Muscle layer of colon (tissue), 2 donors: ENCODE measurements around the gene LGALS1.

ENCODE experiments used
- H3K27ac ChIP-seq: one replicate; pipeline ENCODE4 v1.7.0; 2013; ENCODE audit warnings: low read depth, mild to moderate bottlenecking, low read length, moderate library complexity
- H3K27me3 ChIP-seq, 2 donors: one replicate each; pipeline ENCODE4 v1.7.0; 2013; ENCODE audit warnings: low read length in 2 of 2, mild to moderate bottlenecking in 2 of 2; ENCODE audit not compliant: insufficient read depth in 2 of 2, control insufficient read depth in 1 of 2
- H3K36me3 ChIP-seq: one replicate; pipeline ENCODE4 v1.7.0; 2013; ENCODE audit warnings: mild to moderate bottlenecking, low read length; ENCODE audit not compliant: insufficient read depth
- H3K4me1 ChIP-seq: one replicate; pipeline ENCODE4 v1.7.0; 2013; ENCODE audit warnings: mild to moderate bottlenecking, low read length; ENCODE audit not compliant: insufficient read depth
- H3K4me3 ChIP-seq, 2 donors: one replicate each; pipeline ENCODE4 v1.7.0; 2013; ENCODE audit warnings: low read length in 2 of 2, low read depth in 1 of 2, mild to moderate bottlenecking in 1 of 2, moderate library complexity in 1 of 2
- H3K9ac ChIP-seq: one replicate; pipeline ENCODE4 v1.7.0; 2013; ENCODE audit warnings: low read length
- H3K9me3 ChIP-seq: one replicate; pipeline ENCODE4 v1.7.0; 2013; ENCODE audit warnings: mild to moderate bottlenecking, low read length
- donor health status: abdominal sarcoma.
- donor health status: Adenocarcinoma of cecum.

The LGALS1 gene

DNA sequence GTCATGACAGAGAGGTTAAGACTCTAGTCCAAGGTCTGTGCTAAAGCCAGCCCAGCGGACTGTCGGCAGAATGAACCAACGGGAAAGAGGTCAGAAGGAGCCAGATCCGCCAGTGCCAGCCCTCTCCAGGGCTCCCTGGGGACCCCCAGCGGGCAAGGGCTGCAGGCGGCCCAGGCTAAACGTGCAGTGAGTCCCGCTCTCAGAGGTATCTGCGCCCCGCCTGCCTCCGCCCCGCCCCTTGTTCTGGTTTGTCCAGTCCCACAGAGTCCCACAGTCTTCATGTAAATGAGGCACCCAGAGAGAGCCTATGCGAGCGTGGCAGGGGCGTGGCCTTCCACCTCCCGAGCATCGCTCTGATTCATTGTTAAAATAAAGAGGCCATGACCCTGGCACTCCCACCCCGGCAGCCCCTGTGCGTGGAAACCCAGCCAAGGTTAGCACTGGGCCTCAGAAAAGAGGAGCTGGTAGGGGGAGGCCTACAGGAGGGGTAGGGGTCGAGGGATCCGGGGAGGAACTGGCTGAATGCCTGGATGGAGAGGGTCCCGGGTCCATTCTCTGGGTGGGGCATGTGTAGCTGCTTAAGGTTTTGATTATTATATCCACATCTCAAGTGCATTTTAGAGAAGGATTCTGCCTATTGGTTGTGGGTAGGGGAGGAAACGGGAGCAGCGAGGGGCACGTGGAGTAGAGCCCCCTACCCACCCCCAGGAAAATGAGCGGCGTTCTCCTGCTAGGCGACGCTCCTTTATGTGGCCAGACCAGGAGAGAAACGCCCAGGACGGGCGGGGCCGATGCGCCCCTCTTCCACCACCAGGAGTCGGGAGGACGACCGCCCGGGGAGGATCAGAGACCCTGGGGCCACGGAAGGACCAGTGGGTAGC, 21.5 kb downstream of the LGALS1 start, which contains the start of gene TRIOBP:
Gene TRIOBP, plus strand, starts transcription at position 392 of the 881 bp plus-strand sequence. CDS start 4,318 bp downstream, outside the sequence.
- Histone ChIP-seq H3K27me3 (no peaks in the 10 kb centered on the region), H3K4me3 (peak within 1 kb of the TSS in 1 of 2 donors; percentile 14), H3K36me3 (peaks cover 16% of the 10 kb centered on the region), H3K9ac (no peak within 1 kb of the TSS), H3K9me3 (no peaks in the 10 kb centered on the region), H3K4me1 (peaks cover 19% of the 10 kb centered on the region), H3K27ac (no peak within 1 kb of the TSS)

DNA sequence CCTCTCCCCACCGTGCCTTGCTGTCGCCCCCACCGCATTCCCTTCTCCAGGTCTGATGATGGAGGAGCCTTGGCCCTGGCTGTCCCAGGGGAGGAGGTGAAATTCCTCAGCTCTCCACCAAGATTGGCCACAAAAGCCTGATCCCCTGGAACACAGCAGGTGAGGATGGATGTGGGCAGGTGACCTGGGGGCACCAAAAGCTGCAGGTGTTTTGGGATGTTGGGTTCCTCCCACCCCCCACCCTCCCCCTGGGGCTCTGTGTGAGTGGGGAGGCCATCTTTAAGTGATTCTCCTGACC, 22.1 kb downstream of the LGALS1 start:
- H3K9me3 ChIP-seq, result no peaks in the 10 kb centered on the region
- peaks cover 10% of the 10 kb centered on the region for H3K36me3 ChIP-seq
- no peak overlapping the region for H3K27ac ChIP-seq
- no peak overlapping the region for H3K9ac ChIP-seq
- H3K4me3 ChIP-seq, result no peak overlapping the region
- no peaks in the 10 kb centered on the region for H3K27me3 ChIP-seq
- peaks cover 19% of the 10 kb centered on the region for H3K4me1 ChIP-seq

DNA sequence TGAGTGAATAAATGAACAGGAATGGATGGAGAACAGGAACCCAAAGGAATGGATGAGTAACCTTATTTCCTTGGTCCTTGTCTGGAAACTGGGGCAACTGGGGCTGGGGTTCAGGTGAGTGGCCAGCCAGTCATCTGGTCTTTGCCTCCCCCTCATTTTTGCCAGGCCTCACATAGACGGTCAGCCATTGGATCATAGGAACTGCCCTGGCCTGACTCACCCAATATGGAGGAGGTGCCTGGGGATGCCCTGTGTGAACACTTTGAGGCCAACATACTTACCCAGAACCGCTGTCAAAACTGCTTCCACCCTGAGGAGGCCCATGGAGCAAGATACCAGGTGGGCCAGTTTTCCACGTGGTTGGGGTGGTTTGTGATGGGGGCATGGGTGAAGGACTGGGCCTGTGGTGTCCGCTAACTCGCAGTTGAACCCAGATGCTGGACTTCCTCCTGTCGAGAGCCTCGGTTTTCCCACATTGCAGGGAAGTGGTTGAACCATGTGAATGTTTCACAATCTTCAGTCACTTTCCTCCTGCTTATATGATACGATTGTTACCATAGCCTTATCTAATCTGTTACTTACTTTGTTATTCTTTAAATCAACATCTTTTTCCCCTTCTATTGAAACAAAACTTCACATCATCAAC, 25.8 kb downstream of the LGALS1 start:
- Histone ChIP-seq H3K27me3 (no peaks in the 10 kb centered on the region), H3K9me3 (no peaks in the 10 kb centered on the region), H3K4me1 (peaks cover 9% of the 10 kb centered on the region), H3K4me3 (no peak overlapping the region), H3K27ac (no peak overlapping the region), H3K9ac (no peak overlapping the region), H3K36me3 (no peaks in the 10 kb centered on the region)

DNA sequence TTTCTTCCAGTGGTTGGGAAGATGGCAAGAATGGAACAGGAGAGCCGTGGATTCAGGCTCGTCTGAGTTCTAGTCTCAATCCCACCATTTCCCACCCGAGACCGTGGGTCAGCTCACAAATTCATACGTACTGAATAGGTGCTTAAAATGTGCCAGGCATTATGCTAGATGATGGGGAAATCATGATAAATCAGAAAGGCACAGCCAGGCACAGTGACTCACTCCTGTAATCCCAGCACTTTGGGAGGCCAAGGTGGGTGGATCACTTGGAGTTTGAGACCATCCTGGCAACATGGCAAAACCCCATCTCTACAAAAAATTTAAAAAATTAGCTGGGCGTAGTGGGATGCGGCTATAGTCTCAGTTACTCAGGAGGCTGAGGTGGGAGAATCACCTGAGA, 28.5 kb downstream of the LGALS1 start:
- H3K9me3 ChIP-seq, result no peaks in the 10 kb centered on the region
- H3K9ac ChIP-seq, result no peak overlapping the region
- no peak overlapping the region for H3K4me3 ChIP-seq
- no peaks in the 10 kb centered on the region for H3K27me3 ChIP-seq
- no peaks in the 10 kb centered on the region for H3K4me1 ChIP-seq
- no peaks in the 10 kb centered on the region for H3K36me3 ChIP-seq
- H3K27ac ChIP-seq, result no peak overlapping the region

DNA sequence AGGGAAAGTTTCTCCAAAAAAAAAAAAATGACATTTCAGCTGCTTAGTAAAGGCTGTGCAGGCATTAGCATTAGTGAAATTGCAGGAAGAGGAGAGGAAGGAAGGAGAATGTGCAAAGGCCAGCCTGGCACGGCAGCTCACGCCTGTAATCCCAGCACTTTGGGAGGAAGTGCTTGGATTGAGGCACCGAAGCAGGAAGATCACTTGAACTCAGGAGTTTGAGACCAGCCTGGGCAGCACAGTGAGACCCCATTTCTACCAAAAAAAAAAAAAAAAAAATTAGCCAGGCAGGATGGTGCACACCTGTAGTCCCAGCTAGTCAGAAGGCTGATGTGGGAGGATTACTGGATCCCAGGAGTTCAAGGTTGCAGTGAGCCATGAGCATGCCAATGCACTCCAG, 29.2 kb downstream of the LGALS1 start:
- Histone ChIP-seq H3K9me3 (no peaks in the 10 kb centered on the region), H3K27ac (no peak overlapping the region), H3K27me3 (no peaks in the 10 kb centered on the region), H3K9ac (no peak overlapping the region), H3K4me1 (no peaks in the 10 kb centered on the region), H3K36me3 (no peaks in the 10 kb centered on the region), H3K4me3 (no peak overlapping the region)

DNA sequence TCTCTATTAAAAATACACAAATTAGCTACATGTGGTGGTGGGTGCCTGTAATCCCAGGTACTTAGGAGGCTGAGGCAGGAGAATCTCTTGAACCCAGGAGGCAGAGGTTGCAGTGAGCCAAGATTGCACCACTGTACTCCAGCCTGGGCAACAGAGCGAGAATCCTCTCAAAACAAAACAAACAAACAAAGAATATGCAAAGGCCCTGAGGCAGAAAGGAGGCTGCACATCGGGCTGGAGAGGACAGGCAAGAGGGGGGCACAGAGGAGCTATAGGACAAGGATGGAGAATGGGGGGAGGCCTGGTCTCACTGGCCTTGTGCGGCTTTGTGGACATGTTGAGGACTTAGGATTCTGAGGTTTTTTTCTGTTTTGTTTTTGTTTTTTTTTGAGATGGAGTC, 29.8 kb downstream of the LGALS1 start:
- H3K27ac ChIP-seq, result no peak overlapping the region
- H3K36me3 ChIP-seq, result no peaks in the 10 kb centered on the region
- H3K9ac ChIP-seq, result no peak overlapping the region
- H3K4me3 ChIP-seq, result no peak overlapping the region
- H3K9me3 ChIP-seq, result no peaks in the 10 kb centered on the region
- H3K27me3 ChIP-seq, result no peaks in the 10 kb centered on the region
- H3K4me1 ChIP-seq, result no peaks in the 10 kb centered on the region

DNA sequence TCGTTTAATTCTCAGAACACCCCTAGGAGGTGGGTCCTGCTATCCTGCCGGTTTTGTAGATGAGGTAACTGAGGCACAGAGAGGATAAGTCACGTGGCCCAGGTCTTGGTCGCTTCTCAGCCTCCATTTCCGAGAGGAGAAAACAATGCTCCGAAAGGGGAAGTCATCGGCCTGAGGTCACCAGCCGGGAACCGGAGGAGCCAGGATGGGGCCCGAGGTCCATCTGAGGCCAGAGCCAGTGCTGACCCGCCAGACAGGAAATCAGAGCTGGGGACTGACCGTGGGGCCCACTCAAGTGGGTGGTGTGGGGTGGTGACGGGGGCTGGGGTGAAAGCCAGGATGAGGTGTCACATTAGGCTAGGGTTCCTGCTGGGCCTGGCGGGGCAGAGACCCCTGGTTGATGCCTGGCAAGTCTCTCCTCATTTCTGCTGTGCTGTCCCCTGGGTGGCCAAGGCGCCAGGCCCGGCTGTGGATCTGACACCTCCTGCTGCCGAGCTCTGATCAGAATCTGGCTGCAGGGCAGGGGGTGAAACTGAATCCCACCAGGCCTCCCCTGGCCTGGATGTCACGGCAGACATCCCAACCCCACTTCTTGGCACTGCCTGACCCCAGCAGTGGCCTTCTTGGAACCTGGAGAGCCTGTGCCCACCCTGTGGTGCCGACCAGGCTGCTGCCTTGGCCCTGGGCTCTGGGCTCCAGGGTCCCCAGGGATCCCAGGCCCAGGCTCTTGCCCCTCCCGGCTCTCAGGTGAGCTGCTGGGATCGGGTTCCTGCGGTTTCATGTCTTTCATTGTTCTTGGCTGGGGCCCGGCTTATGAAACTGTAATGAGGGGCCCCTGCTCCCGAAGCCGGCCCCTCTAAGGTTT, 33.4 kb downstream of the LGALS1 start:
- Histone ChIP-seq H3K36me3 (no peaks in the 10 kb centered on the region), H3K9ac (no peak overlapping the region), H3K27ac (no peak overlapping the region), H3K9me3 (no peaks in the 10 kb centered on the region), H3K27me3 (no peaks in the 10 kb centered on the region), H3K4me1 (no peaks in the 10 kb centered on the region), H3K4me3 (no peak overlapping the region)

DNA sequence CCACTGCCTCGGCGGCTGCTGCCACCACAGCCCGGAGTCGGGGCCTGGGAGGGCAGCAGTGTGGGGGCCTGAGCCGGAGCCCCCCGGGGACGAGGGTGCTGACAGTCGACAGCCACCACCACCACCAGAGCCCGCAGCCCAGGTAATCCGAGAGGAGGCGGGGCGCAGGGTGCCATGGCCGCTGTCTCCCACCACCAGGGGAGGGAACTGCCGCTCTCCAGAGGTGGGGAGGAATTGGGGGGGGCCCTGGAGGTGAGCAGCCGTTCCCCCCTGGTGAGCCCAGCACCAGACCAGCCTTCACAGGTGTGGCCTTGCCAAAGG, 34.0 kb downstream of the LGALS1 start:
- Histone ChIP-seq H3K4me1 (no peaks in the 10 kb centered on the region), H3K9me3 (no peaks in the 10 kb centered on the region), H3K36me3 (no peaks in the 10 kb centered on the region), H3K9ac (no peak overlapping the region), H3K27ac (no peak overlapping the region), H3K27me3 (no peaks in the 10 kb centered on the region), H3K4me3 (no peak overlapping the region)

DNA sequence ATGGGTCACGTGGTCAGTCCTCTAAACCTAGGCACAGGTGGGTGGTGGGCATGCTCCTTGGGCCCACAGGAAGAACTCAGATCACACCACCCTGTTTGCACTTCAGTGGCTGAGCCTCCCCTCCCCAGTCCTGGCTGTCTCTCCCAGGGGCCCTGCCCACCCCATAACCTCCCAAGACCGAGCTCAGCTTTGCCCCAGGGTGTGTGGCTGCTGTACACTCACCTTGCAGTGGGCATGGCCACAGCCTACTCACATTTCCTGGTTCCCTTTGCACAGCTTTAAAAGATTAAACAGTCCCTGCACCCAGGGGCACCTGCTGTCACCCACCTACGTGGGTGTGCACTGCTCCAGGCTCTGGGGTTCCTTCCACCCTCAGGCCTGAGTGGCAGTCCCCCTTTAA, 35.2 kb downstream of the LGALS1 start:
- Histone ChIP-seq H3K27ac (no peak overlapping the region), H3K36me3 (no peaks in the 10 kb centered on the region), H3K9me3 (no peaks in the 10 kb centered on the region), H3K4me1 (no peaks in the 10 kb centered on the region), H3K27me3 (no peaks in the 10 kb centered on the region), H3K9ac (no peak overlapping the region), H3K4me3 (no peak overlapping the region)

DNA sequence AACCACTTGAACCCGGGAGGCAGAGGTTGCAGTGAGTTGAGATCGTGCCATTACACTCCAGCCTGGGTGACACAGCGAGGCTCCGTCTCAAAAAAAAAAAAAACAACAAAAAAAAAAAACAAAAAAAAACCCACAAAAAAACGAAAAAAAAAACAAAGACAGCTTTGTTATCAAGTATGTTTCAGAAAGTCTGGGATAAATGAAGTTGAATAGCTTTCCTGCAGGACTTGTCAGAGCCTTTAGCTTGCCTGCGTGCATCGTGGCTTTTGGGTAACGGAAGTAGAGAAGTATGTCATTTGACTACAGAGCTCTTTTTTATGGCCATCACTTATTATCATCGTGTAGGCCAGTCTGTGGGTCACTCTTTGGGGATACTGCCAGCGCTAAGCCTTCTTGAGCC, 36.1 kb downstream of the LGALS1 start:
- Histone ChIP-seq H3K9ac (no peak overlapping the region), H3K4me1 (no peaks in the 10 kb centered on the region), H3K27ac (no peak overlapping the region), H3K36me3 (no peaks in the 10 kb centered on the region), H3K9me3 (no peaks in the 10 kb centered on the region), H3K27me3 (no peaks in the 10 kb centered on the region), H3K4me3 (no peak overlapping the region)

DNA sequence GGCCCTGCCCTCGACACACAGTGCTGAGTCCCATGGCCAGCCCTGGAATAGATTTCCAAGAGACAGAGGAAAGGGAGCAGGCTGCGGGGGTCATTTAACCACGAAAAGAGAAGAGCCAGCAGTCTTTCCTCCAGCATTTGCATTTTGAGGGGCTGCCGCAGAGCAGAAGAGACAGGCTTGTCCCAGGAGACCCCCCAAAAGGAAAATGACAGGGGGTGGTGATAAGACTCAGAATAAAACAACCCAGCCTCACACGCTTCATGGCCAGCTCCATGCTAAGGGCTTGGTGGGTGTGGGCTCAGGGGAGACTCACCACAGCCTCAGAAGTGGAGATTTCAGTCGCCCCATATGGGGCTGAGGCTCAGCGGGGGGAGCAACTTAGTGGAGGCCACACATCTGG, 38.3 kb downstream of the LGALS1 start:
- Histone ChIP-seq H3K9ac (no peak overlapping the region), H3K4me1 (no peaks in the 10 kb centered on the region), H3K4me3 (no peak overlapping the region), H3K27ac (no peak overlapping the region), H3K9me3 (no peaks in the 10 kb centered on the region), H3K27me3 (no peaks in the 10 kb centered on the region), H3K36me3 (no peaks in the 10 kb centered on the region)
